Measurements from ENCODE around the gene ARHGAP31. TPM values are rescaled to one million over a fixed set of nuclear protein-coding genes. Genes with fewer than 3 reads are reported as not detected.

Gene ARHGAP31
- total RNA-seq, 4 donors from 2014 or later: 21.8 to 48.7 (median 22.9) TPM

- DNase-seq (ENCODE audit: low spot score in 2 of 2): no peak
- intact Hi-C loops (cut with DNase I; ENCODE audit: low total_unique reads): no loop called here
- WGBS, 2 donors: 92 to 94% methylated on average over 8 of the region's 8 CpGs
- no peak for TF ChIP-seq CTCF (IDR thresholded peaks at IDR 0.05)
- TF ChIP-seq POLR2A (IDR thresholded peaks at IDR 0.05): no peak
- H3K4me3 ChIP-seq (ENCODE audit: low read depth, poor library complexity, severe bottlenecking): no peak overlapping the region
Observed at GRCh38 chr3:119417771-119418512, 123.8 kb downstream of the ARHGAP31 start.

- intact Hi-C loops (cut with DNase I; ENCODE audit: low total_unique reads): no loop called here
- TF ChIP-seq CTCF (IDR thresholded peaks at IDR 0.05) (no peak), POLR2A (IDR thresholded peaks at IDR 0.05) (no peak)
- H3K4me3 ChIP-seq (ENCODE audit: low read depth, poor library complexity, severe bottlenecking): no peak overlapping the region
- DNase-seq (ENCODE audit: low spot score in 2 of 2): no peak
Observed at GRCh38 chr3:119418641-119419040, 124.5 kb downstream of the ARHGAP31 start.

- H3K4me3 ChIP-seq (ENCODE audit: low read depth, poor library complexity, severe bottlenecking): no peak overlapping the region
- 46 to 47% methylated on average over 2 of the region's 2 CpGs for WGBS, 2 donors
- intact Hi-C loops (cut with DNase I; ENCODE audit: low total_unique reads): no loop called here
- DNase-seq (ENCODE audit: low spot score in 2 of 2): no peak
- TF ChIP-seq POLR2A (IDR thresholded peaks at IDR 0.05) (no peak), CTCF (IDR thresholded peaks at IDR 0.05) (no peak)
Observed at GRCh38 chr3:119420196-119420595, 126.0 kb downstream of the ARHGAP31 start.

GRCh38 chr3:119427669-119428068 is 133.5 kb downstream of the ARHGAP31 start:
- TF ChIP-seq CTCF (IDR thresholded peaks at IDR 0.05): no peak
- TF ChIP-seq POLR2A (IDR thresholded peaks at IDR 0.05): no peak
- H3K4me3 ChIP-seq (ENCODE audit: low read depth, poor library complexity, severe bottlenecking): no peak overlapping the region
- intact Hi-C loops (cut with DNase I; ENCODE audit: low total_unique reads): no loop called here
- 96 to 100% methylated on average over 1 of the region's 1 CpG for WGBS, 2 donors
- DNase-seq (ENCODE audit: low spot score in 2 of 2): no peak

- H3K4me3 ChIP-seq (ENCODE audit: low read depth, poor library complexity, severe bottlenecking): no peak overlapping the region
- intact Hi-C loops (cut with DNase I; ENCODE audit: low total_unique reads): no loop called here
- no peak for DNase-seq (ENCODE audit: low spot score in 2 of 2)
- 93 to 96% methylated on average over 1 of the region's 1 CpG for WGBS, 2 donors
- TF ChIP-seq CTCF (IDR thresholded peaks at IDR 0.05) (no peak), POLR2A (IDR thresholded peaks at IDR 0.05) (no peak)
Observed at GRCh38 chr3:119428538-119428937, 134.4 kb downstream of the ARHGAP31 start.
